A549 (cell line): ENCODE data around the gene AICDA. TPM values are rescaled to one million over a fixed set of nuclear protein-coding genes. Genes with fewer than 3 reads are reported as not detected.

Experiments
- ATAC-seq, 2 experiments: fragments of 200-7000 bp in 1 of 2; fragments of >200 bp in 1 of 2; cut with Nextera tagmentation in 1 of 2; cut with Tn5 transposase in 1 of 2; 3 replicates each; pipeline versions ENCODE4 v1.8.0 to v1.9.1; 2018 to 2020; ENCODE audit warnings: mild to moderate bottlenecking in 1 of 2, moderate library complexity in 1 of 2
- CTCF ChIA-PET: fragments of 300-600 bp; sonication (Branson Sonifier 250); formaldehyde crosslinking; extraction: SDS; loops from one replicate; lab custom pipeline; 2021; ENCODE audit warnings: antibody characterized with exemption, inconsistent platforms; lab: Yijun Ruan, JAX
- POLR2A ChIA-PET: fragments of 350-600 bp; formaldehyde crosslinking; extraction: SDS; loops from one replicate; lab custom pipeline; 2021; ENCODE audit warnings: antibody characterized with exemption, inconsistent platforms; lab: Yijun Ruan, JAX
- DNase-seq, 2 experiments: peaks; one replicate each; pipeline versions ENCODE4 v3.0.0 to v3.0.0-alpha.2; 2011 to 2016; ENCODE audit warnings: low read depth in 1 of 2, low spot score in 1 of 2
- FAIRE-seq: peaks from 2 replicates; lab custom pipeline; 2011; peaks lifted over from hg19 to GRCh38; lab: Jason Lieb, UNC
- H3K27ac ChIP-seq, 2 experiments: fragments of >200 bp; sonication (Bioruptor Twin); formaldehyde crosslinking; 3 replicates each; pipeline ENCODE4 v1.5.1; 2016 to 2017
- H3K4me1 ChIP-seq: fragments of >200 bp; sonication (Bioruptor Twin); formaldehyde crosslinking; 3 replicates; pipeline ENCODE4 v1.6.1; 2016
- H3K4me2 ChIP-seq: fragments of >200 bp; sonication (Bioruptor Twin); formaldehyde crosslinking; 3 replicates; pipeline ENCODE4 v1.6.1; 2016
- H3K4me3 ChIP-seq: fragments of >200 bp; sonication (Bioruptor Twin); formaldehyde crosslinking; 3 replicates; pipeline ENCODE4 v1.5.1; 2016
- H3K9me3 ChIP-seq: fragments of >200 bp; sonication (Bioruptor Twin); formaldehyde crosslinking; 3 replicates; pipeline ENCODE4 v1.6.1; 2016
- CBX8 ChIP-seq: fragments of 200-600 bp; sonication (generic); IDR thresholded peaks from 2 replicates; pipeline ENCODE4 v1.6.1; 2016
- CHD2 ChIP-seq: fragments of 150-350 bp; IDR thresholded peaks from 2 replicates; pipeline ENCODE4 v1.6.1; 2014; ENCODE audit warnings: low read length; ENCODE audit not compliant: partially characterized antibody
- CHD4 ChIP-seq: fragments of 200-600 bp; sonication (generic); IDR thresholded peaks from 2 replicates; pipeline ENCODE4 v1.6.1; 2016; ENCODE audit warnings: antibody characterized with exemption, mild to moderate bottlenecking, borderline replicate concordance
- EP300 ChIP-seq, 2 experiments: fragments of >200 bp; sonication (Bioruptor Twin); formaldehyde crosslinking; IDR thresholded peaks; 2 replicates in 1 of 2; 3 replicates in 1 of 2; pipeline ENCODE4 v1.6.1; 2016 to 2017
- FOSB ChIP-seq: fragments of 250-450 bp; sonication (Bioruptor Pico); IDR thresholded peaks from 2 replicates; pipeline ENCODE4 v1.5.0; 2020; ENCODE audit warnings: mild to moderate bottlenecking, moderate library complexity
- FOXS1 ChIP-seq: fragments of 250-450 bp; sonication (Bioruptor Pico); IDR thresholded peaks from 2 replicates; pipeline ENCODE4 v1.5.0; 2020; ENCODE audit warnings: mild to moderate bottlenecking, moderate library complexity
- HOXA7 ChIP-seq: fragments of 250-450 bp; sonication (Bioruptor Pico); IDR thresholded peaks from 2 replicates; pipeline ENCODE4 v1.5.0; 2020; ENCODE audit warnings: mild to moderate bottlenecking, moderate library complexity
- HOXB13 ChIP-seq: fragments of 250-450 bp; sonication (Bioruptor Pico); IDR thresholded peaks from 2 replicates; pipeline ENCODE4 v1.5.0; 2020; ENCODE audit warnings: low read depth, mild to moderate bottlenecking, moderate library complexity
- HOXB5 ChIP-seq: fragments of 250-450 bp; sonication (Bioruptor Pico); IDR thresholded peaks from 2 replicates; pipeline ENCODE4 v1.5.0; 2020; ENCODE audit warnings: mild to moderate bottlenecking, moderate library complexity
- JUN ChIP-seq, 2 experiments: fragments of >200 bp; sonication (Bioruptor Twin); formaldehyde crosslinking; IDR thresholded peaks; 2 replicates in 1 of 2; 3 replicates in 1 of 2; pipeline ENCODE4 v1.6.1; 2016 to 2017
- KDM1A ChIP-seq: fragments of 200-600 bp; sonication (generic); IDR thresholded peaks from 2 replicates; pipeline ENCODE4 v1.6.1; 2016; ENCODE audit warnings: low read depth, mild to moderate bottlenecking
- MAZ ChIP-seq: fragments of 150-350 bp; IDR thresholded peaks from 2 replicates; pipeline ENCODE4 v1.6.1; 2014; ENCODE audit warnings: antibody characterized with exemption, low read depth, low read length, borderline replicate concordance
- MYC ChIP-seq: IDR thresholded peaks from 2 replicates; pipeline ENCODE4 v1.6.1; 2012; ENCODE audit warnings: mild to moderate bottlenecking, inconsistent platforms, low read length, improper control_type of control experiment, borderline replicate concordance
- POLR2A ChIP-seq: IDR thresholded peaks from 2 replicates; pipeline ENCODE4 v1.6.1; 2012; ENCODE audit warnings: mild to moderate bottlenecking, low read length
- POLR2AphosphoS2 ChIP-seq: conservative IDR thresholded peaks from 2 replicates; pipeline ENCODE4 v1.6.1; 2012; ENCODE audit warnings: low read length, improper control_type of control experiment, inconsistent platforms
- SREBF2 ChIP-seq: fragments of 450-650 bp; IDR thresholded peaks from 2 replicates; pipeline ENCODE4 v1.6.1; 2014; ENCODE audit warnings: mild to moderate bottlenecking, moderate library complexity
- ZC3H11A ChIP-seq: fragments of 450-650 bp; IDR thresholded peaks from 2 replicates; pipeline ENCODE4 v1.6.1; 2014; ENCODE audit warnings: antibody characterized with exemption, mild to moderate bottlenecking
- WGBS: methylation state at CpG from one replicate; pipeline ENCODE4 v1.1.6; 2017; ENCODE audit errors: missing lambda C conversion rate; 5-methylcytosine and 5-hydroxymethylcytosine counted together
- polyA plus RNA-seq, 4 experiments: library from polyadenylated mRNA; depleted of rRNA in 3 of 4; stranded (reverse); fragments of >200 nt; fragmentation: RNase III in 1 of 4; extraction: RNeasy Plus Mini Kit Qiagen cat#74134 plus additional on column Dnase treatment in 1 of 4; gene quantifications; 2 replicates in 3 of 4; 3 replicates in 1 of 4; pipeline ENCODE4 v1.2.3, GENCODE V29; 2011 to 2017
- TF ChIP-seq, protein P1 (sequence below): fragments of >200 bp; sonication (Bioruptor Twin); formaldehyde crosslinking; IDR thresholded peaks from 3 replicates; pipeline ENCODE4 v1.5.1; 2016
- TF ChIP-seq, protein P2 (sequence below): fragments of 200-600 bp; sonication (generic); IDR thresholded peaks from 2 replicates; pipeline ENCODE4 v1.6.1; 2016; ENCODE audit warnings: antibody characterized with exemption, mild to moderate bottlenecking, moderate library complexity
- TF ChIP-seq, protein P3 (sequence below): fragments of 250-450 bp; sonication (Bioruptor Pico); IDR thresholded peaks from 2 replicates; pipeline ENCODE4 v1.5.0; 2020; ENCODE audit warnings: low read depth, mild to moderate bottlenecking, moderate library complexity

The AICDA gene
- polyA plus RNA-seq, 2 of the 4 experiments (the other 2 are of a cell fraction) = 0.05 to 0.16 TPM

DNA sequence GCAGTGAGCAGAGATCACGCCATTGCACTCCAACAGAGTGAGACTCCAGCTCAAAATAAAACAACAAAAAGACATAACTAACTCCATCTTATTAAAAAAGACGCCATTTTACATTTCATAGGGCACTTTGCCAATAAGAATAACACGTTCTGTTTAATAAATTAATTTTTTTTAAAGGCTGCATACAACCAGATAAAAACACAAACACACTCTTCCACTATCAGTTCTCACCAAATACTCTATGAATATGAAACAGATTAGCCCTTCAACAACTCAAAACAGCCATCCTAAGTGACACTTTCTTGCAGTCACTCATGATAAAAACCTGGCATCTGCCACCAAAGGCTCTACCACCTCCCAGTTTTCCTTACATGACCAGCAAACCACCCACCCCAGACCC, 16.1 kb downstream of the AICDA start:
- Histone ChIP-seq H3K27ac (no peak overlapping the region), H3K4me2 (no peak overlapping the region), H3K9me3 (no peaks in the 10 kb centered on the region), H3K4me3 (no peak overlapping the region), H3K4me1 (no peaks in the 10 kb centered on the region)
- ChIA-PET POLR2A (no interaction called here), CTCF (interaction anchor here (0.7 to 1.6 kb wide), 3 partner anchors 52 to 288 kb away, joined by 3 to 8 read pairs (median 3); no protein-coding TSS in a partner anchor)
- TF ChIP-seq, protein P1, sequence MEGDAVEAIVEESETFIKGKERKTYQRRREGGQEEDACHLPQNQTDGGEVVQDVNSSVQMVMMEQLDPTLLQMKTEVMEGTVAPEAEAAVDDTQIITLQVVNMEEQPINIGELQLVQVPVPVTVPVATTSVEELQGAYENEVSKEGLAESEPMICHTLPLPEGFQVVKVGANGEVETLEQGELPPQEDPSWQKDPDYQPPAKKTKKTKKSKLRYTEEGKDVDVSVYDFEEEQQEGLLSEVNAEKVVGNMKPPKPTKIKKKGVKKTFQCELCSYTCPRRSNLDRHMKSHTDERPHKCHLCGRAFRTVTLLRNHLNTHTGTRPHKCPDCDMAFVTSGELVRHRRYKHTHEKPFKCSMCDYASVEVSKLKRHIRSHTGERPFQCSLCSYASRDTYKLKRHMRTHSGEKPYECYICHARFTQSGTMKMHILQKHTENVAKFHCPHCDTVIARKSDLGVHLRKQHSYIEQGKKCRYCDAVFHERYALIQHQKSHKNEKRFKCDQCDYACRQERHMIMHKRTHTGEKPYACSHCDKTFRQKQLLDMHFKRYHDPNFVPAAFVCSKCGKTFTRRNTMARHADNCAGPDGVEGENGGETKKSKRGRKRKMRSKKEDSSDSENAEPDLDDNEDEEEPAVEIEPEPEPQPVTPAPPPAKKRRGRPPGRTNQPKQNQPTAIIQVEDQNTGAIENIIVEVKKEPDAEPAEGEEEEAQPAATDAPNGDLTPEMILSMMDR = no peak
- TF ChIP-seq, protein P2, sequence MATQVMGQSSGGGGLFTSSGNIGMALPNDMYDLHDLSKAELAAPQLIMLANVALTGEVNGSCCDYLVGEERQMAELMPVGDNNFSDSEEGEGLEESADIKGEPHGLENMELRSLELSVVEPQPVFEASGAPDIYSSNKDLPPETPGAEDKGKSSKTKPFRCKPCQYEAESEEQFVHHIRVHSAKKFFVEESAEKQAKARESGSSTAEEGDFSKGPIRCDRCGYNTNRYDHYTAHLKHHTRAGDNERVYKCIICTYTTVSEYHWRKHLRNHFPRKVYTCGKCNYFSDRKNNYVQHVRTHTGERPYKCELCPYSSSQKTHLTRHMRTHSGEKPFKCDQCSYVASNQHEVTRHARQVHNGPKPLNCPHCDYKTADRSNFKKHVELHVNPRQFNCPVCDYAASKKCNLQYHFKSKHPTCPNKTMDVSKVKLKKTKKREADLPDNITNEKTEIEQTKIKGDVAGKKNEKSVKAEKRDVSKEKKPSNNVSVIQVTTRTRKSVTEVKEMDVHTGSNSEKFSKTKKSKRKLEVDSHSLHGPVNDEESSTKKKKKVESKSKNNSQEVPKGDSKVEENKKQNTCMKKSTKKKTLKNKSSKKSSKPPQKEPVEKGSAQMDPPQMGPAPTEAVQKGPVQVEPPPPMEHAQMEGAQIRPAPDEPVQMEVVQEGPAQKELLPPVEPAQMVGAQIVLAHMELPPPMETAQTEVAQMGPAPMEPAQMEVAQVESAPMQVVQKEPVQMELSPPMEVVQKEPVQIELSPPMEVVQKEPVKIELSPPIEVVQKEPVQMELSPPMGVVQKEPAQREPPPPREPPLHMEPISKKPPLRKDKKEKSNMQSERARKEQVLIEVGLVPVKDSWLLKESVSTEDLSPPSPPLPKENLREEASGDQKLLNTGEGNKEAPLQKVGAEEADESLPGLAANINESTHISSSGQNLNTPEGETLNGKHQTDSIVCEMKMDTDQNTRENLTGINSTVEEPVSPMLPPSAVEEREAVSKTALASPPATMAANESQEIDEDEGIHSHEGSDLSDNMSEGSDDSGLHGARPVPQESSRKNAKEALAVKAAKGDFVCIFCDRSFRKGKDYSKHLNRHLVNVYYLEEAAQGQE = no peak
- TF ChIP-seq FOSB (CRISPR knock-in tag) = no peak
- TF ChIP-seq EP300 (IDR thresholded peaks at IDR 0.05) = no peak
- no peak for TF ChIP-seq ZC3H11A
- TF ChIP-seq, protein P3, sequence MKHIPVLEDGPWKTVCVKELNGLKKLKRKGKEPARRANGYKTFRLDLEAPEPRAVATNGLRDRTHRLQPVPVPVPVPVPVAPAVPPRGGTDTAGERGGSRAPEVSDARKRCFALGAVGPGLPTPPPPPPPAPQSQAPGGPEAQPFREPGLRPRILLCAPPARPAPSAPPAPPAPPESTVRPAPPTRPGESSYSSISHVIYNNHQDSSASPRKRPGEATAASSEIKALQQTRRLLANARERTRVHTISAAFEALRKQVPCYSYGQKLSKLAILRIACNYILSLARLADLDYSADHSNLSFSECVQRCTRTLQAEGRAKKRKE (CRISPR knock-in tag) = no peak
- WGBS = 44% methylated on average over 3 of the region's 3 CpGs
- no peak for DNase-seq
- ATAC-seq = no peak
- no peak for FAIRE-seq

DNA sequence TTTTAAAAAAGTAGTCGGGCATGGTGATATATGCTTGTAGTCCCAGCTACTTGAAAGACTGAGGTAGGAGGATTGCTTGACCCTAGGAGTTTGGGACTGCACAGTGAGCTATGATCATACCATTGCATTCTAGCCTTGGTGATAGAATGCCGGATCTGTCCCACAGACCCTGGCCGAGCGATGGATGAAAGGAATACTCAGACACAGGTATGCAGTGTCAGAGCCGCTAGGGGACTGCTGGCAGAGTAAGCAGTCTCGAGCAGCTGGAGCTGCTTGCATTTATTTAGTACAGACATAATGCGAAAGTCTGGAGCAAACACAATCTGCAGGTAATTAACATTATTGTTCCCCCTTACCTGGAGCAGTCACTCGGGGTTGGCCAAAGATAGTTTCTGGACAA, 18.6 kb downstream of the AICDA start:
- whole genome bisulfite sequencing = 55% methylated on average over 8 of the region's 8 CpGs
- ChIA-PET POLR2A (no interaction called here), CTCF (interaction anchor here (0.9 kb wide), 1 partner anchor 15 kb away, joined by 3 read pairs; no protein-coding TSS in a partner anchor)
- DNase-seq = no peak
- H3K4me1 ChIP-seq = peaks cover 3% of the 10 kb centered on the region; the same call in 1 of the 3 replicates
- FAIRE-seq = no peak
- no peaks in the 10 kb centered on the region for H3K9me3 ChIP-seq
- no peak overlapping the region for H3K4me2 ChIP-seq
- no peak overlapping the region for H3K4me3 ChIP-seq
- no peak for TF ChIP-seq CHD4
- no peak for TF ChIP-seq POLR2A
- no peak for TF ChIP-seq FOXS1 (CRISPR knock-in tag)
- TF ChIP-seq, protein P3 (CRISPR knock-in tag) = no peak
- TF ChIP-seq HOXB13 (CRISPR knock-in tag) = no peak
- no peak for TF ChIP-seq CHD2
- TF ChIP-seq HOXA7 (CRISPR knock-in tag) = no peak
- no peak for TF ChIP-seq CBX8
- TF ChIP-seq SREBF2 = no peak
- TF ChIP-seq, all 56 proteins: peak for 0
- no peak for ATAC-seq
- H3K27ac ChIP-seq = no peak overlapping the region

DNA sequence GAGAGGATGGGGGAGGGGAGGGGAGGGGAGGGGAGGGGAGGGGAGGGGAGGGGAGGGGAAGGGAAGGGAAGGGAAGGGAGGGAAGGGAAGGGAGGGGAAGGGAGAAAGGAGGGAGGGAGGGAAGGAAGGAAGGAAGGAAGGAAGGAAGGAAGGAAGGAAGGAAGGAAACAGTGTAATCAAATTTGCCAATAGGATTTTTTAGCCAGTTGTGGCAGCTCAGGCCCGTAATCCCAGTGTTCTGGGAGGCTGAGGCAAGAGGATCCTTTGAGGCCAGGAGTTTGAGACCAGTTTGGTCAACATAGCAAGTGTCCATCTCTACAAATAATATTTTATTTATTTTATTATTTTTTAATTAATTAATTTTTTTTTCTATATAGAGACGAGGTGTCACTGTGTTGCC, 19.4 kb downstream of the AICDA start:
- TF ChIP-seq MAZ (no peak), HOXB5 (CRISPR knock-in tag) (no peak), KDM1A (no peak), MYC (no peak), POLR2AphosphoS2 (no peak), JUN (IDR thresholded peaks at IDR 0.05) (no peak), CHD2 (no peak), POLR2A (no peak)
- TF ChIP-seq, all 56 proteins: peak for 0
- H3K4me2 ChIP-seq = no peak overlapping the region
- peaks cover 3% of the 10 kb centered on the region; the same call in 1 of the 3 replicates for H3K4me1 ChIP-seq
- no peak for FAIRE-seq
- WGBS = 44% methylated on average over 2 of the region's 2 CpGs
- POLR2A ChIA-PET = no interaction called here
- H3K9me3 ChIP-seq = no peaks in the 10 kb centered on the region
- no peak for ATAC-seq
- no peak overlapping the region for H3K27ac ChIP-seq
- H3K4me3 ChIP-seq = no peak overlapping the region
- no peak for DNase-seq
- CTCF ChIA-PET = interaction anchor here (1.8 kb wide), 1 partner anchor 49 kb away, joined by 5 read pairs; no protein-coding TSS in a partner anchor
